HG03378 (cell line): ENCODE data around the gene CALML6.

Experiments
- ATAC-seq: cut with Tn5 transposase; IDR thresholded peaks from one replicate; pipeline ENCODE4 v1.9.1; 2021; ENCODE audit warnings: mild to moderate bottlenecking, moderate library complexity; ENCODE audit not compliant: unreplicated experiment

The CALML6 gene

DNA sequence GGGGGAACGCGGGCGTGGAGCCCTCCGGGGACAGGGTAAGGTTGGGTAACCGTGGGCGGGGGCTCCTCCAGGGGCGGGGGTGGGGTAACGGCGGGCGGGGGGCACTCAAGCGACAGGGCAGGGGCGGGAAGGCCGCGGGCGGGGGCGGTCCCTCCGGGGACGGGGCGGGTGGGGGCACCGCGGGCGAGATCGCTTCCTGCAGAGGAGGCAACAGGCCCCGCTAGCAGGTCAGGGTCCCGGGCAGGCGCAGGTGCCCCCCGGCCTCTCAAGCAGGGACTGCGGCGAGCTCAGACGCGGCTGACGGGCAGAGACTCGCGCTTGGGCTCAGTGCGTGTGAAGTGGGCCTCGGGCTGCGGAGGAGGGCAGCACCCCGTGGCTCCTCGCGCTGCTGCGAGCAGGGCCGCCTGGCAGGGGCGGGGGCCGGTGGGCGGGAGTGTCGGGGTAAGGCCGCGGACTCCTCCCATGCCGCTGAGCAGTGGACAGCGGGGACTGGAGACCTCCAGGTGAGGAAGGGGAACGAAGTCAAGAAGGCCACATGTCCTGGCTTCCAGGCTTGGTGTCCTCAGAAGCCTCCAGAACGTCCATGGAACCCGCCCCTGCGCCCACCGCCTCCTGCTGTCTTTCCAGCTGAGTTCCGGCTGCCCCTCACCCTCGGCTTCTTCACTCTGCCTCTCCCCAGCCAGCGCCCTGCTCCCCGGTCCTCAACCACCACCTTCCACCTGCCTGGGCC, 23.5 kb upstream of the CALML6 start:
- ATAC-seq, result no peak

DNA sequence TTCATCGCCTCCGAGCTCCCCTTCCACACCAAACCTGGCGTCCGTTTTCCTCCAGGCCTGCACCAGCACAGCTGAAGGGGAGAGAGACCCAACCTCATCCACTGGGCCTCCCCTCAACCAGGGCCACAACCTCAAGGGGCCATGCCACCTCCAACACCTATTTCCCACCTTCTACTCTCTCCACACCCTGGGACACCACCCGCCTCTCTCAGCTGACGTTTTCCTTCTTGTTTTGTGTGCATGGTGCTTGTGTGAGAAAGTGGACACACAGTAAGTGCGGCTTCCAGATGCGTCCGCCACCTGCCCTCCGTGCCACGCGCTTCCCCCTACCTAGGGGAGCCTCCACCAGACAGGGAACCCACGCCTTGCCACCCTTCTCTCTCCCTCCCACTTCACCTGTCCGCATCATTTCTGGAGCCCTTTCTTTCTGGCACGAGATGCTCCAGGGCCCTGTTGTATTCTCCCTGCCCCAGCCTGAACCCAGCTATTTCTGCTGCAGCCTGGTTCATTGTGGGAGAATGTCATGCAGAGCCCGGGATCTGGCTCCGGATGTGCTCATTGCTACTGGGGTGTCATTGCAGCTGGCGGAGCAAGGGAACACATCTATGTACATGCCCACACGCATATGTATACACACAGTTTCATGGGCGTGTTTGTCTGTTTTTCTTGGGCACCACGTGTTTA, 22.8 kb upstream of the CALML6 start:
- no peak for ATAC-seq

DNA sequence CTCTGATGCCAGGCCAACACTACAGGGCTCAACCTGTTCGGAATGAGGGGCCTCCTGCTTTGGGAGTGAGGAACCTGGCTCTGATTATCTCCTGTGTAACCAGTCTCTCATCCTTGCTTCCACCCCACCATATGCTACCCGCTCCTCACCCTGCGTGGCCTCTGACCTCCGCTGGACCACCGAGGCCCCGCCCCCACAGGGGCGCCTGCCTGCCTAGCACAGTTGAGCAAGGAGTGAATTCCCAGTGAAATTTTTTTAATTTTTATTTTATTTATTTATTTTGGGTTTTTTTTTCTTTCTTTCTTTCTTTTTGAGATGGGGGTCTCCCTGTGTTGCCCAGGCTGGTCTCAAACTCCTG, 22.3 kb upstream of the CALML6 start:
- ATAC-seq, result no peak

DNA sequence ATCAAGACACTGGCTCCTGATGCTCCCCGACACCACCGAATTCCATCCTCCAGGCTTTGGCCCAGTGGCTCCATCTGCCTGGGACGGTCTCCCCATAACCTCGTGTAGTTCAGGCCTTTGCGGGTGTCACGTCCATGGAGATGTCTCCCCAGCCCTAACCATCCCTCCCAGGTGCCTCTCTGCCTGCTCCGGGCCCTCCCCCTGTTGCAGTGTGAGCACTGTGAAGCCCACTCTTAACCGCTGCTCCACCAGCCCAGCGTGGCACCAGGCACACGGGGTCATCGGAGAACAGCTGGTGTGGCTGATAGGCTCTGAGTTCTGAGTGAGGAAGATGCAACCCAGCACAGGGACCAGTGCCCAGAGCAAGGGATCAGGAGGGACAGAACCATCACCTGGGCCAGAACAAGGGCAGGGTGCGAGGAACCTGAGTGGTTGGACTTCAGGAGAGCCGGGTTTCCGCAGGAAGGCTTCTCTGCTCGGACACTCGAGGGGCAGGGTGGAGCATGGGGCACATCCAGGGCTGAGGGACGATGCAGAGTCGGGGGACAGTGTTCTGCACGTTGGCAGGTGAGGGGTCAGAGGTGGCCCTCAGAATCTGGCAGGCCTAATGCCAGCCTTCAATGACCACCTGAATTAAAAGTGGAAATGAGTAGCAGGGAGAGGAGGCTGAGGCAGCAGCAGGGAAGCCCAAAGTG, 21.6 kb upstream of the CALML6 start:
- ATAC-seq, result no peak

DNA sequence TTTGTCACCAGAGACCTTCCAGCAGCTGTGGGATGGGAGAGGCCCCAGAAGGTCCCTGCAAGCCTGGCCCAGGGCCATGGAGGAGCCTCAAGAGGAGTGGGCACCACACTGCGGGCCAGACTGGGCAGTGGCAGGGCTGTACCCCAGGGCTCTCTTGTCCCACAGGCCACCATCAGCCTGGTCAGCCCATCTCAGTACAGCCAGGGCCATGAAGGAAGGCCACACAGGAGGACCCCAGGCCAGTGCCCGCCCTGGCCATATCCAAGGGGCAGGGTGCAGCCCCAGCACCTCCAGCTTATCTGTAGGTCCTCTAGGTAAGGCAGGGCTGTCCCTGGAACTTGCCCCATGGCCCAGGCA, 21.1 kb upstream of the CALML6 start:
- no peak for ATAC-seq

DNA sequence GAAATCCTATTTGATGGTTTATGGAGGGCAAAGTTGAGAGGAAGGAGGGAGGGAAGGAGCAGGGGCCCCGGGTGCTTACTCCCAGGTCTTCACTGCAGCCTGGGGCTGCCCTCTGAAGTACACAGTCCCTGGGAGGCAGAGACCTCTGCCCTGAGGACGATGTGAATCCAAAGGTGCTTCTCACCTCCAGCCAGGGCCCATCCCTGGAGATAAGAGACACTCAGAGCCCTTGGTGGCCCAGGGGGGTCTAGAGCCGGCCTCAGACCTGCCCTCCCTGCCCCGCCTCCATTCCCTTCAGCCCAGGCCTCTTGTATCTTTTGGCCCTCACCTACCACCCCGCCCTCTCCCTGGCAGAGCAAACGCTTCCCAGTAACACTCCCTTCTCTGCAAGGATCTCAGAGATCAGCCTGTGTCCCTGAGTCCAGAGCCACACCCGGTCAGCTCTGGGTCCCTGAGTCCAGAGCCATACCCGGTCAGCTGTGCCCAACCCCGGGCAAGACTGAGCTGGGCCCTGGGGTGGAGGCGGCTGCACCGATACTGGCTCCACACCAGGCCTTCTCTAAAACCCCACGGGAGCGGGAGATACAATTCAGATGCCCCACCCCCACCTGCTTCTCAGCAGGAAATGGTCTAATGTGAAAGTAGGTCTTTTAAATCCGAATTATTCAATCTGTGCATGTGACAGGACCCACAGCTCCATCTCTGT, 20.6 kb upstream of the CALML6 start:
- no peak for ATAC-seq

DNA sequence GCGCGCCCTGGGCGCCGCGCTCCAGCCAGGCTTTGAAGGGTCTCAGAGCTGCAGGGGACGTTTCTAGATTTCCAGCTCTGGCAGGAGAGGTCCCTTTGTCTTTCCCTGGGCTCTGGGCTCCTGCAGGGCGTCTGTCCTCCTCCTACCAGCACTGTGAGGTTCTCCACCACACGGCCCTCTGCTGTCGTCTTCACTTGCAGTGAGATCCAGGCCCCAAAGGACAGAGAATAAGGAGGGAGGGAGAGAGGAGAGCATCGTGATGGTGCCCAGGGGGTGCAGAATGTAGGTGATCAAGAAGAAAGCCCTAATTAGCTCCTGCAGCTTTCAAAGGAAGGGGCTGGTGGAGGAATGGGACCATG, 20.0 kb upstream of the CALML6 start:
- no peak for ATAC-seq

DNA sequence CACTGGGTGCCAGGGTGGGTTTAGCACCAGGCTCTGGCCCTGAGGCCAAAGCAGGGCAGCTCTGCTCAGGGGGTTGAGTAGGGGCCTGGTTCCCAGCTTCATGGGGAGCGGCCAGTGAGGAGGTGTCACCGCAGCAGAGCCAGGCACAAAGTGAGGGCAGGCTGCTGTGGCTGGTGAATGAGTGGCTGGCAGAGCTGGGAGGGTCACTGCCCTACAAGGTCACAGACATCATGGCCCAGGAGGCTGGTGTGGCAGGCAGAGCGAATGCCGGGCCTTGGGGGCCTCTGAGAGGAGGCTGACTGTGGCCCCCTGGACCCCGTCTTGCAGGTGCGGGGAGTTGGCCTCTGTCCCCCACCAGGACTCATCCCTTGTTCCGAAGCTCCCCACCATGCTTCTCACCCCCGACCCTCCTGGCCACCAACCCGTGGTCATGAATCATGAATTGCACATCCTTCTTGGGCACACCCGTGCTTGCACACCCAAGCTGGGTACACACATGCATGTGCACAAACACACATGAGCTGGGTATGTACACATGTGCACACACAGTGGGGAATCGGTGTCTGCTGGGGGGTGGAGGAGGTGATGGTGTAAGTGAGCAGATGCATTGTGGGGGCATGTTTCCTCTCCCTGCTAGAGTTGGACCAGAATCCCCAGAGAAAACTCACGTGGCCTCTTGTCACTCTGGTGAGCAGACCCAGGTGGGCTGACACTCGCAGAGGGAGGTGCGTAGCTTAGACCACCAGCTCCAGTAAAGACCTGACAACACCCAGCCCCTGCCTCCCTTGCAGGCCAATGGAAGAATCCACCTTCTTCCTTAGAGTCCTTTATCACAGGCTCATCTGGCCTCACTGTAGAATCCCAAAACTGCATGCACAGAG, 19.4 kb upstream of the CALML6 start:
- no peak for ATAC-seq

DNA sequence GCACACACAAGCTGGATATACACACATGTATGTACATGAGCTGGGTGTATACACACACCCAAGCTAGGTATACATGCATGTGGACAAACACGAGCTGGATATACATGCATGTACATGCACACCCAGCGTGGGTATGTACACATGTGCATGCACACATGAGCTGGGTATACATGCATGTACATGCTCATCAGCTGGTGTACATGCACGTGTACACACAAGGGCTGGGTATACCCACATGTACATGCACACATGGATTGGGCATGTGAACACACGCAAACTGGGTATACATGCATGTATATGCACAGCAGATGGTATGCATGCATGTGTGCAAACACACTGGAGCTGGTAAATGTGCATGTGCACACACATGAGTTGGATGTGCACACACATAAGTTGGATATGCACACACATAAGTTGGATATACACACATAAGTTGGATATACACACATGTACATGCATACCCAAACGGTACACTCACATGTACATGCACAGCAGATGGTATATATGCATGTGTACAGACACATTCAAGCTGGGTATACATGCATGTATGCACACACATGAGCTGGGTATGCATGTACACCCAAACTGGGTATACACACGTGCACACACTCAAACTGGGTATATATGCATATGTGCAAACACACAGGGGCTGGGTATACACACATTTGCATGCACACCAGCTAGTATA, 16.7 kb upstream of the CALML6 start:
- no peak for ATAC-seq

DNA sequence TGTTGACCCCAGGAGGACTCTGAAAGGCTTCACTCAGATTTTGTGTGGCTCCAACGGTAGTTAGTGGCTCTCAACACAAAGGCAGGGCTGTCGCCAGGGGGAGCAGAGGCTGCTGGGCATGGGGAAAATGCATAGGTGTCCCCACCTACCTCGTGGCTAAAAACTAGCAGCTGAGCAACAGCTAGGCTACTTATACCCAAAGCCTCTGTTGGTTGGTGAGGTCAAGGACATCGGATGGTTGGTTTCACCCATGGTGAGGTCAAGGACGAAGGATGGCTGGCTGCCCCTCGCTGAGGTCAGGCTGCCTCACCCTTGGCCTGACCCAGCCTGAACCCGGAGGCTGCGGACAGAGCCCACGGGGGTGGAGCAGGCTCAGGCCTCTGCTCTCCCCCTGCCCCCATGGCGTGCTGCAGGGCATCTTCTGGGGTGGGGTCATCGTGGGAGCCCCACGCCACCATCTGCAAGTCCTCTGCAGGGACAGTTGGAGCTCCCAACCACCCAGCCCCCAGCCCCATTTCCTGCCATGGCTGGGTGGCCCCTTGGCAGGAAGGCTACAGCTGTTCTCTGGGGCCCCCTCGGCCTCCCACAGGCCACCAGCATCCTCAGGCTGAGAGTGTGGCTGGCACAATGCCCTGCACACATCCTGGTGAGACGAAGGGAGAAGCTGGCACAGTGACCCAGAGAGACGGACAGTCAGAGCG, 15.6 kb upstream of the CALML6 start:
- no peak for ATAC-seq

DNA sequence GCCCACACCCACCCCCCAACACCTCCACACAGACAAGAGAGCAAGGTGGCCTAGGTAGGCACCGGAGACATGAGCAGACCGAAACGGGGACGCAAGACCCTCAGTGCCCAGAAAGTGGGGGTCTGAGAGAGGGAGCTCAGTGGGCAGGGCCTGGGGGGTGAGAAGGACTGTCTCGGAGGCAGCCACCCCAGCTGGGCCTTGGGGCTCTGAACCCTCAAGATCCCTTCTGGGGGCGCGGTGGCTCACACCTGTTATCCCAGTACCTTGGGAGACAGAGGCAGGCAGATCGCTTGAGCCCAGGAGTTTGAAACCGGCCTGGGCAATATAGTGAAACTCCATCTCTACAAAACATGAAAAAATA, 15.1 kb upstream of the CALML6 start:
- no peak for ATAC-seq

DNA sequence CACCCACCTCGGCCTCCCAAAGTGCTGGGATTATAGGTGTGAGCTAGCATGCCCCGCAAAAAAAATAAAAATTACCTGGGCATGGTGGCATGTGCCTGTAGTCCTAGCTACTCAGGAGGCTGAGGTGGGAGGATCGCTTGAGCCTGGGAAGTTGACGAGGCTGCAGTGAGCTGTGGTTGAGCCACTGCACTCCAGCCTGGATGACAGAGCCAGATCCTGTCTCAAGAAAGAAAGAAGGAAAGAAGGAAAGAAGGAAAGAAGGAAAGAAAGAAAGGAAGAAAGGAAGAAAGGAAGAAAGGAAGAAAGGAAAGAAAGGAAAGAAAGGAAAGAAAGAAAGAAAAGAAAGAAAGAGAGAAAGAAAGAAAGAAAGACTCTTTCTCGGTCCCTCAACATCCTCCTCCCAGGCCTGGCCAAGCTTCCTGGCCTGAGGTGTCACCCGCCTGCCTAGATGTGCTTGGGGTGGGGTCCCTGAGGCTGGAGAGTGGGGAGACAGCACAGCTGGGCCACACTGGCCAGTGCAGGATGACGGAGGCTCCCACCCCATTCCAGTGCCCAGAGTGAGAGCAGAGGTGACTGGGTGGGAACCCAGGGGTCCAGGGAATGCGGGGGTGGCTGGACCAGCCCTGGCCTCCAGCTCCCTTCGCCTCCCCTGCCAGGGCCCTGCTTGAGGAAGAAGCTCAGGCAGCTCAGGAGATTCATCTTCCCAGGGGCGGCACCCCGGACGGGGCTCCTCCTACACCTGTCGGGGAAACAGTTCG, 14.0 kb upstream of the CALML6 start:
- no peak for ATAC-seq

DNA sequence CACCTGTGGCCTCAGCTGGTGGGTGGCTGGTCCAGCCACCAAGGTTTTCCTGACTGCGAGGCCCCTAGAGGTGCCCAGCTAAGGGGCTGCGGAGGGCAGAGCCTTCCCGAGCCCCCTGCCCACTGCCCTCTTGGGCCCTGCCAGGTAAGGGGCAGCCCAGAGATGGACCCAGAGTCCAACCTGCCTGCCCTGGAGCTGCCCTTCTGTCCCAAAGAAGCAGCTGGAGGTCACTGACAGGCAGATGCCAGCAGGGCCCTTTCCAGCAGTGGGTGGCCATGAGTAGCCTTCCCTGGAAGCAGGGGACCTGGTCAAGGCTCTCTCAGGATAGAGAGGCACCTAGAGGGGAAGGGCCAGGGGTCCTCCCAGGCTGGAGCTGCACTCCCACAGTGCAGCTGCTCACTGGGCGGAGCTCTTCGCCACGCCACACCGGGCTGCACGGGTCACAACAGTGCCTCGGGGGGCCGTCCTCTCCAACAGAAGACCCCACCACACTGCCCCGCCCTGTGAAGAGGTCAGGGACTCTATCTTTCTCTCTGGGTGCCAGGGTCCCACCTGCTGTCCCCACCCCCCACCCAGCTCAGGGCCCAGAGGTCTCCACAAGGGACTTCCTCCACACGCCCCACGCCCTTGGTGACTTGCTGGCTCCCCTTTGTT, 13.3 kb upstream of the CALML6 start:
- no peak for ATAC-seq

DNA sequence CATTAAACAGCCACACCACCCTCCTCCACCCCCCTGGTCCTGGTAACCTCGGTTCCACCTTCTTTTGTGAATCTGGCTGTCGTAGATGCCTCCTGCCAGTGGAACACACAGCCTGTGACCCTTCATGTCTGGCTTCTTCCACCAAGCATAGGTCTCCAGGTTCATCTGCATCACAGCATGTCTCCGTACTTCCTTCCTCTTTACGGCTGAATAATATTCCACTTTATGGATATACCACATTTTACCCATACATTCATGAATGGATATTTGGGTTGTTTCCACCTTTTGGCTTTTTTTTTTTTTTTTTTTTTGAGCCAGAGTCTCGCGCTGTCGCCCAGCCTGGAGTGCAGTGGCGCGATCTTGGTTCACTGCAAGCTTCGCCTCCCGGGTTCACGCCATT, 11.8 kb upstream of the CALML6 start:
- no peak for ATAC-seq

DNA sequence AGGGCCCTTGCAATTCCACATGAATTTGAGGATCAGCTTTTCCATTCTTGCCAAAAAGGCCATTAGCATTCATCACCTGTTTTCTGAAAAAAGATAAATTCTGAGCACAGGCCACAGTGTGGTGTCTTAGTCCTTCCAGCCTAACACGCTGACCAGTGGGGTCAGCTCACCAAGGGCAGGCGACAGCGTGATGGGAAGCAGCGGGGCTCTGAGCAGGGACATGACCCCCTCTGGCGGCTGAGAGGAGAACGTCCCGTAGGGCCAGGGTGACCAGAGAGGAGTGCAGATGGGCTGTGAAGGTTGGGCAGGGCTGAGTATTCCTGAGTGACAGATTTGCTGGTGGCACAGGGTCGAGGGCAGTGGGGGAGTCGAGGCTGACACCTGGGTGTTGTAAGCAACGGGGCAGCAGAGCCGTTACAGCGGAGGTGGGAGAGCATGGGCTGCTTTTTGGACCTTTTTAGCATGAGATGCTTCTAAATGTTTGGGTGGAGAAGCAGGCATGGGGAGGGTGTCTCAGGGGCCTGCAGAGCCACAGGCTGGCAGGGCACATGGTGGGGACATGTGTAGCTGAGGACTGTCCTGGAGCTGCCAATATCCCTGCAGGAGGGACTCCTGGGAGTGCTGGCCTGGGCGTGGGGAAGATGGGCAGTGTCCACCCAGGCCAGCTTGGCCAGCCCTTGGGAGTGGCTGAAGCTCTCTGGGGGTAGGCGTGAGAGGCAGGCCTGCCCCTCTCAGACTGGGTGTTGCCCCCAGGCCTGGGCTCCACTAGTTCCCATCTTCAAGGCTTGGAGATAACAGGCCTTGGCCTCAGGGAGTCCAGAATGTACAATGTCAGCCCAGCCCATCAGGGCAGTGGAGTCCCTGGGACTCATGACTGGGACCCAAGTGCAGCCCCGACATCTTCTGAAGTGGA, 8.6 kb upstream of the CALML6 start:
- no peak for ATAC-seq

DNA sequence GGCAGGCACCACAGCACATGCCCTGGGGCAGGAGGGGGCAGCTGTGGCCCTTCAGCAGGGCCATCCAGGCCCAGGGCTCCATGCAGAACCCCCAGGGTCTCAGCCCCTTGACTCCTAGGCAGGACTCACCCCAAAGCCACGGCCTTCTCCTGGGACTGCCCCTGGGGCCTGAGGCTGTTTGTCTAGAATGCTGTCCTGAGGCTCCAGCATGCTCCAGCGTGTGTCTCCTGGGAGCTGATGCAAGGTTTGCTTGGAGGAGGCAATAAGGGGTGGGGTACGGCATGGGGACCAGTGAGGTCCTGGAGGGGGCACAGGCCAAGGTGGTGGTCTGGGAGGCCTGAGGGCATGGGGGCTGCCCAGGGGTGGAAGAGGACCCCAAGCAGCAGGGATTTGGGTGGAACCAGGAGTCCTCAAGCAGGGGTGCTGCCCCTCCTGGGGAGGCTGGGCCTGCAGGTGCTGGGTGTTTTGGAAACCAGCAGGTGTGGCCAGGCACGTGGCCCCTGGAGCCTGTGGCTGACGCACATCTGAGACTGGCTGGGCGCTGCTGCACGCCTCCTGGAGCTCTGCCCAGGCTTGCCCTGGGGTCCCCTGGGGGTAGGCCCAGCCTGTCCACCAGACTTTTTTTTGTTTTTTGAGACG, 7.8 kb upstream of the CALML6 start:
- no peak for ATAC-seq

DNA sequence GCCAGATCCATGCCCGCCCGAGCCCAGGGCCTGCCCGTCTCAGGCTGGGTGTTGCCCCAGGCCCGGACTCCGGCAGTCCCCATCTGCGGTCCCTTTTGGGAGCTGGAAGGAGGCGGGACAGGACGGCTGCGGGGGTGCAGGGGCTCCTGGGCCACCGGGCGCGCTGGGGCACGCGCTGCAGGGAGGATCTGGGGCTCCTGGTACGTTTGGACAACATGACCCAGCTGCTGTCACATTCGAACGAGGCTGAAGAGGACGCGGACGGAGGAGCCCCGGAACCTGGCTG, 6.6 kb upstream of the CALML6 start:
- no peak for ATAC-seq
